Activated T-cell treated with anti-CD3 and anti-CD28 coated beads, Interleukin-2, amount 50 U/mL, for 24 hours (primary cell): Measurements from ENCODE around the gene PEPD.

Experiments used
- DNase-seq: peaks from one replicate; pipeline ENCODE4 v3.0.0-alpha.2; 2020
- H3K27ac Mint-ChIP-seq: 2 replicates; pipeline ENCODE4 v1.8.0; 2020; ENCODE audit warnings: mild to moderate bottlenecking, mixed read lengths
- H3K27me3 Mint-ChIP-seq: 2 replicates; pipeline ENCODE4 v1.8.0; 2020; ENCODE audit warnings: mixed read lengths
- H3K36me3 Mint-ChIP-seq: 2 replicates; pipeline ENCODE4 v1.8.0; 2020; ENCODE audit warnings: low read depth, mixed read lengths
- H3K4me1 Mint-ChIP-seq: 2 replicates; pipeline ENCODE4 v1.8.0; 2020; ENCODE audit warnings: low read depth, mixed read lengths
- H3K4me3 Mint-ChIP-seq: 2 replicates; pipeline ENCODE4 v1.8.0; 2020; ENCODE audit warnings: mild to moderate bottlenecking, moderate library complexity, mixed read lengths
- H3K9me3 Mint-ChIP-seq: 2 replicates; pipeline ENCODE4 v1.8.0; 2020; ENCODE audit warnings: mixed read lengths

The PEPD gene

GRCh38 chr19:33412601-33413425 is 108.8 kb downstream of the PEPD start:
- Mint-ChIP-seq H3K4me3 (no peak overlapping the region), H3K36me3 (peaks cover 8% of the 10 kb centered on the region), H3K4me1 (peaks cover 5% of the 10 kb centered on the region), H3K27ac (peak overlapping the region; percentile 55), H3K9me3 (no peaks in the 10 kb centered on the region), H3K27me3 (no peaks in the 10 kb centered on the region)
- DNase-seq: no peak

- peaks cover 8% of the 10 kb centered on the region for H3K36me3 Mint-ChIP-seq
- peaks cover 5% of the 10 kb centered on the region for H3K4me1 Mint-ChIP-seq
- H3K27me3 Mint-ChIP-seq: no peaks in the 10 kb centered on the region
- no peak overlapping the region for H3K27ac Mint-ChIP-seq
- H3K9me3 Mint-ChIP-seq: no peaks in the 10 kb centered on the region
- H3K4me3 Mint-ChIP-seq: no peak overlapping the region
- DNase-seq: no peak
Measured at GRCh38 chr19:33411621-33412180, 109.9 kb downstream of the PEPD start.

DNA sequence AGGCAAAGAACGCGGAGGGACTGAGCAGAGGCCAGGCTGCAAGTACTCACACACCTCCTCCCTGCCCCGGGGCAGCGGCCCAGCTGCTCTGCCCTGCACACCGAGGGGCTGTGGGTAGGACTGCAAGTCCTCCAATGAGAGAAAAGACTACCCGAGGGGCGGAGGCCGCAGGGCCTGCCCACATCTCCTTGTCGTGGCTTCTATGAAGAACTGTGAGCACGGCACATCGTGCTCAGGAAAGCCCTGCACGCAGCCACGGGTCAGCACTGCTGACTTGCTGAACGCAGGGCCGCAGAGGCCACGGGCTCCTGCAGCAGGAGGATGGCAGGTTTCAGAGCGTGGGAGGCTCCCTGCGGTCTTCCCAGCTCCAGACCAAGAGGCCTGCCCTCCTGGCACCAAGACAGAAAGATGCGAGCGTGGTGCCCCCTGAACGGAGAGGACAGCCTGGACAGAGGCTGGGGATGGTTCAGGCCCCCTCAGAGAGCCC is 110.6 kb downstream of the PEPD start:
- no peaks in the 10 kb centered on the region for H3K4me1 Mint-ChIP-seq
- H3K27me3 Mint-ChIP-seq: no peaks in the 10 kb centered on the region
- DNase-seq: no peak
- H3K9me3 Mint-ChIP-seq: no peaks in the 10 kb centered on the region
- no peak overlapping the region for H3K4me3 Mint-ChIP-seq
- H3K27ac Mint-ChIP-seq: no peak overlapping the region
- H3K36me3 Mint-ChIP-seq: peaks cover 11% of the 10 kb centered on the region

GRCh38 chr19:33409906-33410685 is 111.5 kb downstream of the PEPD start:
- Mint-ChIP-seq H3K9me3 (no peaks in the 10 kb centered on the region), H3K27ac (no peak overlapping the region), H3K4me3 (no peak overlapping the region), H3K36me3 (peaks cover 13% of the 10 kb centered on the region), H3K4me1 (no peaks in the 10 kb centered on the region), H3K27me3 (no peaks in the 10 kb centered on the region)
- no peak for DNase-seq

DNA sequence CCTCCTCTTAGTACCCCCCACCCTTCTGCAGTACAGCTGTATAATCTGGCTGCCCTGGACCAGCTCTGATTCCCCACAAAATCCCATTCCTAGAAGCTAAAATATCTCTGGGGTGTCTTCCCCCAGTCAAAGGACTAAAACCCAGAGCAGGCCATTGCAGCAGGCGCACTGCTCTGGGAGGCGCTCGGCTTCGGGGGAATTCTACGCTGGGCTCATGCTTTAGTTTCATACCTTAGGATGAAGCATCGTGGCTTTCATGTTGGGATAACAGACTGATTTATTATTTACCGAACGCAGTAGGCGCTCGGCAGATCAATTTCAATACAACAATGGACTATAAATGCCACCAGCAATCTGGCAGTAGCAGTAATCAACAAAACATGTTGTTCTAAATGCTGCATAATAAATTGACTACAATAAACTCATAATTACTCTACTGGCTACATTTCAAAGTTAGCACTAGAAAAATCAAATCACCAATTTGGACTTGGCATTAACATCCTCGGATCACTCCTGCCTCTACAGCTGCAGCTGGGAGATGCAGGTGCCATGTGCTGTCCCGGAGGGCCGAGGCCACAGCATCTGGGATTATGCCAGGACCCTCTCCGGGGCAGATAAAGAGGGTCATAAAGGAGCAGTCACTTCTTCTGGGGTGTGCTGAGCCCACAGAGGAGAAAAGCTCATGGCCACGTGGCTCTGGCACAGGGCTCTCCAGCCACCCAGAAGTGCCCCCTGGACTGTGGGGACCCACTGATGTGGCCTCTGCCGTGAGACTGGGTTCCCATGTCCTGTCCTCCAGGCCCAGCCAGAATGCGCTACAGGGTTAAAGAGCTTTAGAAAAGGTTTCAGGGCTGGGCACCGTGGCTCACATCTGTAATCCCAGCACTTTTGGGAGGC is 112.8 kb downstream of the PEPD start:
- Mint-ChIP-seq H3K36me3 (peaks cover 13% of the 10 kb centered on the region), H3K9me3 (no peaks in the 10 kb centered on the region), H3K4me1 (no peaks in the 10 kb centered on the region), H3K27me3 (no peaks in the 10 kb centered on the region), H3K4me3 (no peak overlapping the region), H3K27ac (no peak overlapping the region)
- DNase-seq: no peak

DNA sequence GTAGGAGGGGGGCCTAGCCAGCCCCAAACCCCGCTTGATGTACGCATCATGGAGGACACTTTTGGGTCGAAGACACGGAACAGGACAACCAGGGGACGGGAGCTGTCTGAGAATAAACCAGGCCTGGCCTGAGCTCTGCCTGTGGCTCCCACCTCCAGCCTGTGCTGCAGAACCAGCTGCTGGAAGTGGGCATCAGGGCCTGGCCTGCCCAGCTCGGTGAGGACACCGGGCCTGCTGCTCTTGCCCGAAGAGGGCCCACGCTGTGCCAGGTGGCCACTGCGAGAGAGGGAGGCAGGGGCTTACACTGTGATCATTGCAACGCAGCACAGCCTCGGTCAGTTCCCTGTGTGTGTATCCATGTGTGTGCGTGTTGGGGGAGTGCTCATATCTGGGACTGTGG is 113.5 kb downstream of the PEPD start:
- H3K27ac Mint-ChIP-seq: no peak overlapping the region
- no peaks in the 10 kb centered on the region for H3K9me3 Mint-ChIP-seq
- H3K4me3 Mint-ChIP-seq: no peak overlapping the region
- no peaks in the 10 kb centered on the region for H3K27me3 Mint-ChIP-seq
- H3K36me3 Mint-ChIP-seq: peaks cover 13% of the 10 kb centered on the region
- no peaks in the 10 kb centered on the region for H3K4me1 Mint-ChIP-seq
- DNase-seq: no peak

DNA sequence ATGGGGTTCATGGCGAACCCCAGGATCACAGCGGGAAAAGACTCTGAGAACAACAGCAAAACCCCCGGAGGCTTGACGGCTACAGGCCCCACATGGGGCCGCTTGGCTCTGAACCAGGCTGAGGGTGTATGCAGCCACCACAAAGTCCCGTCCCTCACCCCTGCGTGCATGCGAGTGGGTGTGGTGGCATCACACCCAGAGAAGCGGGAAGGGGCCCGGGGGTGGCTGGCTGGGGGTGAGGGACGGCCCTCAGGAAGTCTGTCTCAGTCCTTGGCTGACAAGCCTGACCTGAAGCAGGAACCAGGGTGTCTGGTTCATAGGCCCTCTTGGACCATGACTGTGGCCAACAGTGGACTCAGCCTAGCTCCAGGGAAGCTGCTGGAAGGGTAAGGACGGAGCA is 113.9 kb downstream of the PEPD start:
- DNase-seq: no peak
- no peak overlapping the region for H3K4me3 Mint-ChIP-seq
- H3K9me3 Mint-ChIP-seq: no peaks in the 10 kb centered on the region
- no peak overlapping the region for H3K27ac Mint-ChIP-seq
- no peaks in the 10 kb centered on the region for H3K4me1 Mint-ChIP-seq
- H3K36me3 Mint-ChIP-seq: peaks cover 13% of the 10 kb centered on the region
- no peaks in the 10 kb centered on the region for H3K27me3 Mint-ChIP-seq

- Mint-ChIP-seq H3K9me3 (no peaks in the 10 kb centered on the region), H3K4me1 (no peaks in the 10 kb centered on the region), H3K27me3 (no peaks in the 10 kb centered on the region), H3K36me3 (peaks cover 13% of the 10 kb centered on the region), H3K4me3 (no peak overlapping the region), H3K27ac (no peak overlapping the region)
- no peak for DNase-seq
Measured at GRCh38 chr19:33407140-33407551, 114.4 kb downstream of the PEPD start.

DNA sequence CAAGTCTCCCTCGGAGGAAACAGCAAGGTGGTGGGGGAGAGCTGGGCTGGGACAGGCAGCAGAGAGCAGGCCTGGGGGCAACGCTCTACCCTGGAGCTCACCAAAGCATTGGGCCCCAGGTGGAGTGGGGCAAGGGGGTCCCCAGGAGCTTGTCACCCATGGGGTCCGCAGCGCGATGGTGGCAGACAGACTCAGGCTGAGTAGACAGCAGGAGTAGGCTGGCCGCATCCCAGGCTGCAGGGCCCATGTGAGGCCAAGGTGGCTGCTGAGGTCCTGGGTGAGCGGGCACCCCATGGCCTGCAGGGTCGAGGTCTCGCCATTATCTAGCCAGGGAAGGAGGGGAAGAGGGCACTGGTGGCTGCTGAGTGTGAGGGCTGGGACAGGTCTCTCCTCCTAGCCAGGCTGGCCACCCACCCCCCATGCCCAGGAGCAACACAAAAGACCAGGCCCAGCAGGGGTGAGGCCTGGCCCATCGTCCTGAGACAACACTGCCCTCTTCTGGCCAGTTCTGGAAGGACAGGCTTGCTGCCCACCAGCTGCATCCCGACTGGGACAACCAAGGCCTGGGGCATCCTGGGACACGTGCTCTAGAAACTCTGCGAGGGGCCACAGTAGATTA is 115.0 kb downstream of the PEPD start:
- peak; percentile 88 for DNase-seq
- Mint-ChIP-seq H3K4me1 (no peaks in the 10 kb centered on the region), H3K36me3 (peaks cover 13% of the 10 kb centered on the region), H3K9me3 (no peaks in the 10 kb centered on the region), H3K4me3 (no peak overlapping the region), H3K27ac (no peak overlapping the region), H3K27me3 (no peaks in the 10 kb centered on the region)

- no peak overlapping the region for H3K27ac Mint-ChIP-seq
Measured at GRCh38 chr19:33405553-33406461, 115.8 kb downstream of the PEPD start.

GRCh38 chr19:33405254-33405552 is 116.4 kb downstream of the PEPD start:
- no peaks in the 10 kb centered on the region for H3K4me1 Mint-ChIP-seq
- H3K9me3 Mint-ChIP-seq: no peaks in the 10 kb centered on the region
- DNase-seq: no peak
- H3K27me3 Mint-ChIP-seq: no peaks in the 10 kb centered on the region
- H3K4me3 Mint-ChIP-seq: no peak overlapping the region
- H3K36me3 Mint-ChIP-seq: peaks cover 6% of the 10 kb centered on the region
- no peak overlapping the region for H3K27ac Mint-ChIP-seq

More at GRCh38 chr19:33405553-33406461, 115.8 kb downstream of the PEPD start:
- Mint-ChIP-seq H3K36me3 (peaks cover 10% of the 10 kb centered on the region), H3K4me1 (no peaks in the 10 kb centered on the region), H3K27me3 (no peaks in the 10 kb centered on the region), H3K9me3 (no peaks in the 10 kb centered on the region), H3K4me3 (no peak overlapping the region)
- DNase-seq: no peak

- no peaks in the 10 kb centered on the region for H3K9me3 Mint-ChIP-seq
- no peak for DNase-seq
- no peaks in the 10 kb centered on the region for H3K4me1 Mint-ChIP-seq
- H3K27me3 Mint-ChIP-seq: no peaks in the 10 kb centered on the region
- H3K27ac Mint-ChIP-seq: no peak overlapping the region
- no peak overlapping the region for H3K4me3 Mint-ChIP-seq
- H3K36me3 Mint-ChIP-seq: peaks cover 6% of the 10 kb centered on the region
Measured at GRCh38 chr19:33404506-33405253, 116.9 kb downstream of the PEPD start.

GRCh38 chr19:33403973-33404304 is 117.7 kb downstream of the PEPD start:
- Mint-ChIP-seq H3K4me1 (no peaks in the 10 kb centered on the region), H3K4me3 (no peak overlapping the region)

More at GRCh38 chr19:33403973-33404304, 117.7 kb downstream of the PEPD start:
- no peak for DNase-seq
- Mint-ChIP-seq H3K27ac (no peak overlapping the region), H3K36me3 (peaks cover 6% of the 10 kb centered on the region), H3K9me3 (no peaks in the 10 kb centered on the region), H3K27me3 (no peaks in the 10 kb centered on the region)
